ENCODE results near the gene GPHN.
"Not testable (repeated sequence)": the region's sequence is repeated elsewhere in the genome, so short reads cannot be mapped to it uniquely, and the experiment has no call there.

Gene GPHN

DNA sequence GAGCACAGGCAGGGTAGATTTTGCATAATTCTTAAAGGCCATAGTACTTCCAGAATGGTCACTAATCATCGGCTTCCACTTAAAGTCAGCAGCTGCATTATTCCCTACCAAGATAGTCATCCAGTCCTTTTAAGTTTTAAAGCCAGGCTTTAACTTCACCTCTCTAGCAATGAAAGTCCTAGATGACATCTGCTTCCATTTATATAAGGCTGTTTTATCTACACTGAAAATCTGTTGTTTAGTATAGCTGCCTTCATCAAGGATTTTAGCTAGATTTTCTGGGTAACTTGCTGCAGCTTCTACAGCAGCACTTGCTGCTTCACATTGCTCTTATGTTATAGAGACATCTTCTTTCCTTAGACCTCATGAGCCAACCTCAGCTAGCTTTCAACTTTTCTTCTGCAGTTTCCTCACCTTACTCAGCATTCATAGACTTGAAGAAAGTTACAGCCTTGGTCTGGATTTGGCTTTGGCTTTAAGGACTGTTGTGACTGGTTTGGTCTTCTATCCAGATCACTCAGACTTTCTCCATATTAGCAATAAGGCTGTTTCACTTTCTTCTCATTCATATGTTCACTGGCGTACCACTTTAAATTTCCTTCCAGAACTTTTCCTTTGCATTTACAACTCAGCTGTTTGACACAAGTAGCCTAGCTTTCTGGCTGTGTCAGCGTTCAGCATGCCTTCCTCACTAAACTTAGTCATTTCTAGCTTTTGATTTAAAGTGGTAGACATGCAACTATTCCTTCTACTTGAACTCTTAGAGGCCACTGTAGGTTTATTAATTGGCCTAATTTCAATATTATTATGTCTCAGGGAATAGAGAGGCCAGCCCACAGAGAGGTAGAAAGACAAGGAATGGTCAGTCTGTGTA, 471.4 kb downstream of the GPHN start:
- no peak overlapping the region for H3K4me3 ChIP-seq (ENCODE audit: low read length)
- no peak for DNase-seq (ENCODE audit: low read depth, low spot score)

DNA sequence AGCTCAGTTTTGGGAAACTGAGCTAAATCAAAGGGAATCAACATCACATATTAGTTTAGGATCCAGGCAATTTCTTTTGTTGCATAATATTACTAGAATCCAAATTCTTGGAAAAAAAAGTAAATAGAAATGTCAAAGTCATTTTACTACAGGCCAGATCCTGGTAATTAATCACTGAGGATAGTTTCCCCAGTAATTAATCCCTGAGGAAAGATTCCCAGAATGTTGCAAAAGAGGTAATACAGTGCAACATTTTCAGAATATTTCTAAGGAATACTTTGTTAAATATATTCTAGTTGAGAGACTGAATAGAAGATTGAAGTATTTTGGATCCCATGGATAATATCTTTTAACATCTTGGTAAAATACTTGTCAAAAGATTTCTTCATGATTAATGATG, 474.3 kb downstream of the GPHN start:
- no peak overlapping the region for H3K4me3 ChIP-seq (ENCODE audit: low read length)
- no peak for DNase-seq (ENCODE audit: low read depth, low spot score)

- H3K4me3 ChIP-seq (ENCODE audit: low read length): no peak overlapping the region
- DNase-seq (ENCODE audit: low read depth, low spot score): no peak
These were observed 484.8 kb downstream of the GPHN start for GRCh38 chr14:66992776-66993175.

DNA sequence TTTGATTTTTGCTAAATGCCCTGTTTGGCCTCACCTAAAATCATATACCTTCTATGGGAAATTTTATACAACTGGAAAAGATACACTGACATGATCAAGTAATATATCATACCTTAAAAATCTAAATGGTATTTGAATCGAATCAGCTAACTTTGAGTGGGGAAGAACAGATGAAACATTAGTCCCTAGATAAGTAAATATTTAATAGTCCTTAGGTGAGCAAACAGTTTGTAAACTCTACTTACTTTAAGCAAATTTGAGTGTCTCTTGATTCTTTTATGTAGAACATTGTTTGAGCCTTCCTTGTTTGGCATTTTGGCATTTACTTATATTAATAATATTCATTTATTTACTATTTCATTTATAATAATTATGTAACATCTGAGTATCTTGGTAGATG, 485.6 kb downstream of the GPHN start:
- DNase-seq (ENCODE audit: low read depth, low spot score): no peak
- no peak overlapping the region for H3K4me3 ChIP-seq (ENCODE audit: low read length)

DNA sequence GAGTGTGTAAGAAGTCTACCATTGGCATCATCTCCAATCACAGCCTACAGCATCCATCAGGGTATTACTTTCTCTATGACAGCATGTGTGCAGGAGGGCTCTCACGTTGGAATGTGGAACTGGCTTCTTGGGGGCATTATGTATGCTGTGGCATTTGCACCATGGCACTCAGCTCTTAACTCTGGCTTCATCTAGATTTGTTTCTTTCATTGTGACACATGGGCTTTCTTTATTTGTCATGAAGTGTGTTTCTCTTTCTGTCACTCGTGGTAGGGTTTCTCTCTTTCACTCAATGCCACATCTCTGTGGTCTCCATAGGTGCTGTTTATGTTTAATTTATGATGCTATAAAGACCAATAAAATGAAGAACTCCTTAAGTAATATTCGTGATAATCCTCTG, 490.1 kb downstream of the GPHN start:
- H3K4me3 ChIP-seq (ENCODE audit: low read length): no peak overlapping the region

DNA sequence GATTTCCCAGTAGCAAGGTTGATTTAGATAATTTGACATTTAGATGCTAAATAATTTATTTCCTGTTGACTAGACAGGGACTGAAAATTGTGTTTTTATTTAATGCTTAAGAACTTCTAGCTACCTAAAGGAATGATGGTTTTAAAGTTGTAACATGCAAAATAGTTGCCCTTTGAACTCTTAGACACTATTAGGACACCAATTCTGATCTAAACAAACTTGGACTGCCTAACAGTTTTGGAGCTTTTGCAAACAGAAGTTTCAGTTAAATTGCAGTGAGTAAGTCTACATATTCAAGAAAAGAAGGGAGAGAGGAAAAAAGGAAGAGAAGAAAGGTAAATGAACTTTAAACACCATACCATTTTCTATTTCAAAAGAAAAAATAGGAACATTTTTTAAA, 492.0 kb downstream of the GPHN start:
- no peak for DNase-seq (ENCODE audit: low read depth, low spot score)
- H3K4me3 ChIP-seq (ENCODE audit: low read length): no peak overlapping the region

More for the DNA sequence above, 490.1 kb downstream of the GPHN start:
- DNase-seq (ENCODE audit: low read depth, low spot score): no peak

DNA sequence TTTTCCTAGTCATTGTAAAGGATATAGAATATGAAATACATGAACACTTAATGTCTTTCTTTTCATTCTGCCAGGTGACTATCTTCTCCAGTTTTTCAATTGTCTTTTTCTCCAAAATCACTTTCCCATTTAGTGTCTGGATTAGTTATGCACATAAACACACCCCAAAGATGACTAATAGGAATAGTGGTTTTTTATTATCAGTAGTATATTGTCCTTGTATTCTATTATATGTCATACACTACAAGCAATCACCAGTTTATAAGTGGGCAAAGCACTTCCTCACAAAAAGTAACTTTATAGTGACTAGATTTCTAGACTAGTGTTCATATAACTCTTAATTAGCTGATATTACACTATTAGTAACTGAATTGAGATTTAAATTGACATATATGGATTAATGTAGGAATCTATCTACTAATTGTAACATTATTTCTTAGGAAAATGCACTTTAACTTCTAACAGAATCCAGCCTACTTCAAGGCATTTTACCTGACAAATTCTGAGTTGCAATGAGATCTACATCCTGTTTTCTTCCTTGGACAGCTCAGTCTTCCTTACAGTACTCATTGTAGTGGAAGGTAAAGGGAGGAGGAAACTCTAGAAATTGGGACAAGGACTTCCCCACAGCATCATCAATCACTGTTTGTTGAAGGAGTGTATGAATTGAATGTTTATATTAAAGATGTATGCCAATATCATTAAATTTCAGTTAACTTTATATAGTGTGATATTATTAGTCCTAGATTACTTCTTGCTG, 495.2 kb downstream of the GPHN start:
- no peak overlapping the region for H3K4me3 ChIP-seq (ENCODE audit: low read length)
- no peak for DNase-seq (ENCODE audit: low read depth, low spot score)

DNA sequence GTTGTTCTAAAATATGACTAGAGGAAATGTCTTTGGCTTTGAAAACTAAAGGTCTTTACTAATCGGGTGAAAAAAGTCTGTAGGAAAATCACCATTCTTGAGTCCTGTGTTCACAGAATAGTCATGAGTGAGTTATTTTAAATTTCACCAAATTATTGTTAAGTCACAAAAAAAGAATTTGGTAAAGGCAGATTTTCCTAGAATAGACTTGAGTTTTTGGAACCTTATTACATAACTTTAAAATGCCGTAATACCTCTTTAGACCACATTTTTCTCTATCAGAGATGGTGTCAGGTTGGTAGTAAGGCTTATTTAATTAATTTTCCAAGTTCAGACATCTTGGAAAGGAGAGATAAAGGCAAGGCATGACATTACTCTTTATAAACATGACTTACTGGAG, 496.6 kb downstream of the GPHN start:
- H3K4me3 ChIP-seq (ENCODE audit: low read length): no peak overlapping the region
- no peak for DNase-seq (ENCODE audit: low read depth, low spot score)

DNA sequence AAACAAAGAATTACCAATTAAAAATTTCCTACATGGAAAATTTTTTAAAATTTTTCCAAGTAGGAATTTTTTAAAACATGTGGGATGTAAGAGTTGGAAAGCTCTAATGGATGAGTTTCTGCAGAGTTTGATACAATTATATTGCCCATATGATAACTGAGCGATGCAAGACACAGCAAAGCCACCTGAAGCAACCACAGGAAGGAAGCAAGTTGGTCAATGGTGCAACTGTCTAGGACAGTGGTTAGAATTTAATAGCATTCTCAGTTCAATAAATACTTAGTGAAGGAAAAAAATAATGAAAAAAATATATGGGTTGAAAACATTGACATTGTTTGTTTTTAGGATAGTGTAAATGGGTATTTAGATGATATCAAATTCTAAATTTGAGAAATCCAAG, 502.7 kb downstream of the GPHN start:
- no peak overlapping the region for H3K4me3 ChIP-seq (ENCODE audit: low read length)
- no peak for DNase-seq (ENCODE audit: low read depth, low spot score)

DNA sequence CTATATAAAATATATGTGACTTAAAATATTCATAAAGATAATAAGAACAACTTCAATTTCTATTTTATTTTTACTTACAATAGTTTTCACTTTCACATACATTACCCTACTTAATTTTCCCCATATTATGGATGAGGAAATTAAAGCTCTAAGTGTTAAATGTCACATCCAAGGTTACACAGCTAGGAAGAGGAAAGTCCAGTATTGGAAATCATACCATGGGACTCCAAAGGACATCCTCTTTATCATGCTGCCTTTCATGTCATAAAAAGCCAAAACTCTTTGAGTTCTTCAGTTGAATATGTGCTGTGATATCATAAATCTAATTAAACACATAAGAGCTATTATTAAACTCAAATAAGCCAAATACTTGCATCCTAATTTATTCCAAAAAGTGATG, 508.9 kb downstream of the GPHN start:
- no peak for DNase-seq (ENCODE audit: low read depth, low spot score)
- H3K4me3 ChIP-seq (ENCODE audit: low read length): no peak overlapping the region

DNA sequence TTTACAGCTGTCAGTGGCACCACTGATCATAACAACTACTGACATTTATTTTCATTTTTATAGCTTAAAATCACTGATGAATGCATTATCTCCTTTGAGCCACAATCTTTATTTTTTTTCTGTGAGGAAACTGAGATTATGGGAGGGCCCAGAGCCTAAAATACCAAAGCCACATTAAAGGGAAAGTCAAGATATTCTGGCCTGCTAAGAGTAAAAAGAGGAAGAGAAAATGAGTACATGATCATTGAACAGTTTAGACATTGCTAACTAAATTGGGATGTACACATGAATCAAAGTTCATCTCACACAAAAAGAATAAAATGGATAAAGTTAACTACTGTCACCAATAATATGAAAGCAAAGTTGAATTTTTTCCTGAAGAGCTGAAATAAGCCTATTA, 510.8 kb downstream of the GPHN start:
- no peak overlapping the region for H3K4me3 ChIP-seq (ENCODE audit: low read length)
- no peak for DNase-seq (ENCODE audit: low read depth, low spot score)

DNA sequence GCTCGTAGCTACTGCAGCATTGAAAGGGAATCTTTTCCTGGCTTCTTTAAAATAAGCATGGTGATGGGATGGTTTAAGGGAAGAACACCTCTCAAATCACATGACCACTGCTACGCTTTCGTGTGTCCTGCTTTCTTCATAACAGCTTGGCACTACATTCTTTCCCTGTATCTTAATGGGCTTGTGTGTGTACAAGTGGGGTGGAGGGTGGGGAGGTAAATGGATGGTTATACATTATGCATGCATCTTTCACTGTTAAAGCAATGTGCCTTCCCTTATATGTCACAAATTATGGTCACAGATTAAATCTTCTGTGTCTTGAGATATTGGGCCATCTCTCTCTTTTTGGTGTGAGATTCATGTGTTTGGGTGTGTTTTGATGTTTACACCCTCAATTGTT, 511.8 kb downstream of the GPHN start:
- no peak overlapping the region for H3K4me3 ChIP-seq (ENCODE audit: low read length)
- no peak for DNase-seq (ENCODE audit: low read depth, low spot score)

DNA sequence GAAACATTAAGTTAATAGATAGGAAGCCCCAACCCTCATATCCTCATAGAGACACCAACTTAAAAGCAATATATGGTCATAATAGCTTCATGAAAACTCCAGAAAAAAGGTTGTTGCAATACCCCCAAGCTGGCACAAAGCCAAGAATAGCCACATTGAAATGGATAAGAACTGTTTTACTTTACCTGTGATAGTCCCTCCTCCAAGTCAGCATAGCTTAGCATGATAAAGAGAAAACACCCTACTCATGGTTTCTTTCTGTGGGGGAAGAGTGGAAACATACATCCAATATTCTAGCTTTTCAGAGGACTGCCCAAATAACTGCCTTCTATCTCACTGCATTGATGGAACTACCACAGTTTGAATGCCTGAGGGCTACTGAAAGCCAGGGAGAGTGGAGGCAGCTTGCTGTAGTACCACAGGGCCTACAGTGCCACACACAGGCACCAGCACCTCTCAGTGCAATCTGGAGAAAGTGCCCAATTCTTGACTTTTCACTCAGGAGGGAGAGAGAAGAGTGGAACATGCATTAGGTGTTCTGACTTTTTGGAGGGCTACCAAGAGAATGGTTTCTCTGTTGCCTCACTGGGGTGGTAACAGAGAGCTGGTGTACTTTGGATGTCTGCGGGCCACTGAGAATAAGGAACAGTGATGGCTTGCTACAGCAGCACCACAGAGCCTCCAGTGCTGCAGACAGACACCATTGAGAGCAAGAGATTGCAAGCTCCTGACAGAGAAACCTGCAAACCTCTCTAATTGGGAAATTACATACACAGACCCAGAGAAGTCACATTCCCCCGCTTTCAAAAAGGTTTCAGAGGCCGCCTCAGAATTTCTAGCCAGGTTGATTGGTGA, 524.2 kb downstream of the GPHN start:
- DNase-seq (ENCODE audit: low read depth, low spot score): no peak
- H3K4me3 ChIP-seq (ENCODE audit: low read length): no peak overlapping the region

DNA sequence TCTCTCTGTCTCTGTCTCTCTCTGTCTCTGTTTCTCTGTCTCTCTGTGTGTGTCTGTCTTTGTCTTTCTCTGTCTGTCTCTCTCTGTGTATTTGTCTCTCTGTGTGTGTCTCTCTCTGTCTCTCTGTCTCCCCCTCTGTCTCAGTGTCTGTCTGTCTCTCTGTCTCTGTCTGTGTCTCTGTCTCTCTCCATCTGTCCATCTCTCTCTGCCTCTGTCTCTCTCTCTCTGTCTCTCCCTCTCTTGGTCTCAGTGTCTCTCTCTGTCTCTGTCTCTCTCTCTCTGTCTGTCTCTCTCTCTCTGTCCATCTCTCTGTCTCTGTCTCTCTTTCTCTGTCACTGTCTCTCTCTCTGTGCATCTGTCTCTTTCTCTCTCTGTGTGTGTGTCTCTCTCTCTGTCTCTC, 537.5 kb downstream of the GPHN start:
- no peak overlapping the region for H3K4me3 ChIP-seq (ENCODE audit: low read length)
- DNase-seq (ENCODE audit: low read depth, low spot score): no peak

GRCh38 chr14:67050896-67051295, 542.9 kb downstream of the GPHN start:
- no peak overlapping the region for H3K4me3 ChIP-seq (ENCODE audit: low read length)
- DNase-seq (ENCODE audit: low read depth, low spot score): no peak

- no peak overlapping the region for H3K4me3 ChIP-seq (ENCODE audit: low read length)
- no peak for DNase-seq (ENCODE audit: low read depth, low spot score)
These were observed 548.7 kb downstream of the GPHN start for GRCh38 chr14:67056684-67057083.

DNA sequence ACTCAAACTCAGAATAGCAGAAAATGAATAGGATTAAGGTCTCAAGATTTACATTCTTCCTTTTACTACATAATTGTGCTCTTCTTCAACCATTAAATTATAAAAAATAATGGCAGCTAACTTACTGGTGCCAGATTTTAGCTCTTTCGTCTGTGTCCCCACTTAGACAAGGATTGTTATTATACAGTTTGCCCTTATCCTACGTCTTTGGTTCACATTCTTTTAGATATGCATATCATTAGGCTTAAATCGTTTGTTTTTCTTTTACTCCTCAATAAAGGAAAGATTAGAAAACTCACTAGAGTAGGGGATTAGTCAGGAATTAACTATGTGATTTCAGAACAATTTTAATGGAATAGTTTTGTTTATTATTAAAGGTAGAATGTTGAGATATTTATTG, 551.6 kb downstream of the GPHN start:
- no peak for DNase-seq (ENCODE audit: low read depth, low spot score)
- H3K4me3 ChIP-seq (ENCODE audit: low read length): no peak overlapping the region

DNA sequence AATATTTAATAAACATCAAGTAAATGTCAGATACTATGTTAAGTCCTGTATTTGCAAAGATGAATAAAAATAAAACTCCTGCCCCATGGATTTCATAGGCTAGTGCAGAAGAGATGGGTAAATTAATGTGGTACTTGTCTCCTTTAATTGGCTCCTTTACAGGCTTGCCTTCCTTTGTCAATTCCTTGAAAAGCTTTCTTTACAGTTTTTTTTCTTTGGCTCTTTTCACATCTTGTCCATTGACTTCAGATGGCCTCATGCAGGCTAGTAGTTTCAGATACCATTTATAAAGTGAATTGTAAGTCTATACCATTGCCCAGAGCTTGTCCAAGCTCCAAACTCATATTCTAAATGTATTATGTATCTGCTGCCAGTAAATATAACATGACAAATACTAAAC, 552.6 kb downstream of the GPHN start:
- no peak for DNase-seq (ENCODE audit: low read depth, low spot score)
- no peak overlapping the region for H3K4me3 ChIP-seq (ENCODE audit: low read length)

DNA sequence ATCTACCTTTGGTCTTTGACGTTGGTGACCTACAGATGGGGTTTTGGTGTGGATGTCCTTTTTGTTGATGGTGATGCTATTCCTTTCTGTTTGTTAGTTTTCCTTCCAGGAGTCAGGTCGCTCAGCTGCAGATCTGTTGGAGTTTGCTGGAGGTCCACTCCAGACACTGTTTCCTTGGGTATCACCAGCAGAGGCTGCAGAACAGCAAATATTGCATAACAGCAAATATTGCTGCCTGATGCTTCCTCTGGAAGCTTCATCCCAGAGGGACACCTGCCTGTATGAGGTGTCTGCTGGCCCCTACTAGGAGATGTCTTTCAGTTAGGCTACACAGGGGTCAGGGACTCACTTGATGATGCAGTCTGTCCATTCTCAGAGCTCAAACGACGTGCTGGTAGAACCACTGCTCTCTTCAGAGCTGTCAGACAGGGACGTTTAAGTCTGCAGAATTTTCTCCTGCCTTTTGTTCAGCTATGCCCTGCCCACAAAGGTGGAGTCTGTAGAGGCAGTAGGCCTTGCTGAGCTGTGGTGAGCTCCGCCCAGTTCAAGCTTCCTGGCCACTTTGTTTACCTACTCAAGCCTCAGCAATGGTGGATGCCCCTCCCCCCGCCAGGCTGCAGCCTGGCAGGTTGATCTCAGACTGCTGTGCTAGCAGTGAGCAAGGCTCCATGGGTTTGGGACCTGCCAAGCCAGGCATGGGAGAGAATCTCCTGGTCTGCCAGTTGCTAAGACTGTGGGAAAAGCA, 559.3 kb downstream of the GPHN start:
- peak; percentile 18 for DNase-seq (ENCODE audit: low read depth, low spot score)
- not testable (repeated sequence) for H3K4me3 ChIP-seq (ENCODE audit: low read length)

Measured in Jurkat, Clone E6-1 (cell line).